Osteocyte (in vitro differentiated cells): ENCODE measurements around the gene CCDC51. TPM values are rescaled to one million over a fixed set of nuclear protein-coding genes. Genes with fewer than 3 reads are reported as not detected.

Source experiments
- DNase-seq: peaks from one replicate; pipeline ENCODE4 v3.0.0; 2021; ENCODE audit warnings: mixed read lengths; ENCODE audit not compliant: unreplicated experiment; ENCODE audit errors: extremely low spot score
- H3K27ac Mint-ChIP-seq: one replicate; pipeline ENCODE4 v1.8.0; 2021; ENCODE audit warnings: mild to moderate bottlenecking, mixed read lengths; ENCODE audit not compliant: unreplicated experiment
- H3K27me3 Mint-ChIP-seq: one replicate; pipeline ENCODE4 v1.8.0; 2021; ENCODE audit warnings: mixed read lengths; ENCODE audit not compliant: unreplicated experiment
- H3K36me3 Mint-ChIP-seq: one replicate; pipeline ENCODE4 v1.8.0; 2021; ENCODE audit warnings: mixed read lengths; ENCODE audit not compliant: unreplicated experiment
- H3K4me1 Mint-ChIP-seq: one replicate; pipeline ENCODE4 v1.8.0; 2021; ENCODE audit warnings: mixed read lengths; ENCODE audit not compliant: unreplicated experiment
- H3K4me3 Mint-ChIP-seq: one replicate; pipeline ENCODE4 v1.8.0; 2021; ENCODE audit warnings: mild to moderate bottlenecking, moderate library complexity, mixed read lengths; ENCODE audit not compliant: unreplicated experiment
- H3K9me3 Mint-ChIP-seq: one replicate; pipeline ENCODE4 v1.8.0; 2021; ENCODE audit warnings: mixed read lengths; ENCODE audit not compliant: unreplicated experiment
- CTCF ChIP-seq: fragments of 200-600 bp; sonication (generic); IDR thresholded peaks from 2 replicates; pipeline ENCODE4 v1.5.0; 2021; ENCODE audit warnings: antibody characterized with exemption, mild to moderate bottlenecking, moderate library complexity
- total RNA-seq: library from RNA; stranded (reverse); gene quantifications from 2 replicates; pipeline ENCODE4 v1.2.1, GENCODE V29; 2021

Gene CCDC51
- total RNA-seq, 1 donor from 2014 or later: 11.3 TPM

DNA sequence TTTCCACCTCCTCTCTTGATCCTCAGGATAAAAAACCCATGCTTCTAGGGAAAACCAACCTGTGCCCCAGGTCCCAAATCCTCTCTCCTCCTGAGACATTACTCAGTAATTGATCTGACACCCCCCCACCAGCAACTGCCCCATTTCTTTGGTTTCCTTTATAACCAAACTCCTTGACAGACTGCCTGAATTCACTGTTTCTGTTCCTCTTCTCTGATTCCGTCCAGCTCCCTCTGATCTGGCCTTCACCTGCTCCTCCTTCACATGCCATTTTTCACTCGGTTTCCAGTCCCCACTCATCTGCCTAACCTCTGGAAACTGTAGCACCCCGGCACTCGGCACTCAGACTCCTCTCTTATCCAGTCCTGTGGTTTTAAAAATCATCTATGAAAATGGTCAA, 2.1 kb downstream of the CCDC51 start:
- DNase-seq: no peak
- no peak for TF ChIP-seq CTCF
- no peak overlapping the region for H3K4me3 Mint-ChIP-seq
- H3K36me3 Mint-ChIP-seq: peaks cover 2% of the 10 kb centered on the region
- peaks cover 33% of the 10 kb centered on the region for H3K4me1 Mint-ChIP-seq
- no peaks in the 10 kb centered on the region for H3K9me3 Mint-ChIP-seq
- H3K27ac Mint-ChIP-seq: no peak overlapping the region
- H3K27me3 Mint-ChIP-seq: no peaks in the 10 kb centered on the region

DNA sequence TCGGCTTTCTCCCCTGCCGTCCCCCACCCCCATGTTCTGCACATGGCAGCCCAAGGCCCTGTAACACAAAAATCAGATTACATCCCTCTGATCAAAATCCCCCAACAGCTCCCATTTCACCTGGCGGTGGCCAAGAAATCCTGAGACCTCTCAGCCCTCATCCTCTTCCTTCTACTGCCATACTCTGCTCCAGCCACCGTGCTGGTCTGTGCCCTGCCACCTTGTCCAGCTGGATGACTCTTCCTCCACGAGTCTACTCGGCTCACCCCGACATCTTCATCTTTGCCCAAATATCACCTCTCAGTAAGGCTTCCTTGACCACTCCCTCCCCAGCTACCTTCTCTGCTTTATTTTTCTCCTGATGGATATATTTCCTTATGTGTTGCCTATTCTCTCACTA, 3.1 kb downstream of the CCDC51 start:
- Mint-ChIP-seq H3K4me3 (no peak overlapping the region), H3K27me3 (no peaks in the 10 kb centered on the region), H3K27ac (no peak overlapping the region), H3K36me3 (peaks cover 2% of the 10 kb centered on the region), H3K4me1 (peaks cover 30% of the 10 kb centered on the region), H3K9me3 (no peaks in the 10 kb centered on the region)
- no peak for DNase-seq
- no peak for TF ChIP-seq CTCF

DNA sequence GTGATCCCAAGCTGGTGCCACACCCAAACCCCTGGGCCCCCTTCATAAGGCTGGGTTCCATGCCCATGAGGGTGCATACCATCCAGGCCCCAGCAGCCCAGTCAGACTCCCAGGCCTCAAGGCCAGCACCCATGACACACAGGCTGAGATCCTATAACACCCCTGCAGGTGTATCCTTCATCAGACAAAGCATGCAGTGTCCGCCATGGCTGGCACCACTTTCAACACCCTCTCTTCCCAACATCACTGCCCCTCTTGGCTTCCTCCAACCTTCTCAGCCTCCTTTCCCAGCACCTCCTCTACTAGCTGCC, 3.5 kb downstream of the CCDC51 start:
- Mint-ChIP-seq H3K4me1 (peaks cover 31% of the 10 kb centered on the region), H3K27ac (no peak overlapping the region), H3K27me3 (no peaks in the 10 kb centered on the region), H3K36me3 (peaks cover 5% of the 10 kb centered on the region), H3K9me3 (no peaks in the 10 kb centered on the region), H3K4me3 (no peak overlapping the region)
- DNase-seq: no peak
- no peak for TF ChIP-seq CTCF

- no peaks in the 10 kb centered on the region for H3K27me3 Mint-ChIP-seq
- no peak overlapping the region for H3K27ac Mint-ChIP-seq
- H3K4me3 Mint-ChIP-seq: no peak overlapping the region
- peaks cover 5% of the 10 kb centered on the region for H3K36me3 Mint-ChIP-seq
- peak; percentile 100 for TF ChIP-seq CTCF
- no peaks in the 10 kb centered on the region for H3K9me3 Mint-ChIP-seq
- DNase-seq: peak; percentile 93
- H3K4me1 Mint-ChIP-seq: peaks cover 28% of the 10 kb centered on the region
Observed at GRCh38 chr3:48435774-48436476, 4.0 kb downstream of the CCDC51 start.

DNA sequence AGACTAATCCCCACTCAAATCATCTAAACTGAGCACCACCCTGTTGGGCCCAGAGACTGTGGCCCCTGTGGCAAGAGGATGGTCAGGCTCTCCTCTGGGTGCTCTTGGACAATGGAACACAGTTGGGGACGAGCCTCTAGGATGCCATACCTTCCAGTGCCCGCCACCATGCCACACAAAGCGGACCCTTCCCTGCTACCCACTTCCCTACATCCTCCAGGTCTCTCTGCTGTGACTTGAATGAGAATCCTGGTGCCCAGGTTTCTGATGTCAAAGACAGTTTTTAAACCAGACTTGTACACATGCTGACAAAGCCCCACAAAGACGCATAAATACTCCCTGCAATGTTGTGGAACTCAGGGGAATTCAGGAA, 4.7 kb downstream of the CCDC51 start:
- Mint-ChIP-seq H3K9me3 (no peaks in the 10 kb centered on the region), H3K36me3 (peaks cover 5% of the 10 kb centered on the region), H3K4me3 (no peak overlapping the region), H3K27ac (no peak overlapping the region), H3K4me1 (peaks cover 30% of the 10 kb centered on the region), H3K27me3 (no peaks in the 10 kb centered on the region)
- DNase-seq: no peak
- TF ChIP-seq CTCF: no peak
